Mesenchymal stem cell (in vitro differentiated cells and primary cell): Measurements from ENCODE around the gene TMEM252.

Experiments used
- DNase-seq: peaks from one replicate; pipeline ENCODE4 v3.0.0-alpha.2; 2013
- H2AFZ ChIP-seq: one replicate; pipeline ENCODE4 v1.6.1; 2013; ENCODE audit warnings: low read depth, mild to moderate bottlenecking, control low read depth, inconsistent platforms, low read length, moderate library complexity
- H2AK5ac ChIP-seq: 2 replicates; pipeline ENCODE4 v1.6.1; 2013; ENCODE audit warnings: low read length, moderate library complexity, mild to moderate bottlenecking, inconsistent platforms; ENCODE audit not compliant: severe bottlenecking
- H2BK120ac ChIP-seq: one replicate; pipeline ENCODE4 v1.6.1; 2013; ENCODE audit warnings: low read depth, mild to moderate bottlenecking, inconsistent platforms, low read length, moderate library complexity
- H2BK12ac ChIP-seq, 2 experiments: one replicate each; pipeline ENCODE4 v1.6.1; 2013; ENCODE audit warnings: inconsistent platforms in 2 of 2, low read length in 2 of 2, mild to moderate bottlenecking in 2 of 2, moderate library complexity in 2 of 2, control low read depth in 1 of 2
- H2BK15ac ChIP-seq: one replicate; pipeline ENCODE4 v1.6.1; 2013; ENCODE audit warnings: mild to moderate bottlenecking, low read depth, inconsistent platforms; ENCODE audit not compliant: poor library complexity, severe bottlenecking
- H2BK5ac ChIP-seq: 2 replicates; pipeline ENCODE4 v1.6.1; 2013; ENCODE audit warnings: low read depth, mild to moderate bottlenecking, low read length, control low read depth, inconsistent platforms; ENCODE audit not compliant: poor library complexity, severe bottlenecking
- H3K14ac ChIP-seq, 2 experiments: one replicate each; pipeline ENCODE4 v1.6.1; 2013; ENCODE audit warnings: inconsistent platforms in 2 of 2, low read length in 2 of 2, control low read depth in 1 of 2, mild to moderate bottlenecking in 1 of 2, moderate library complexity in 1 of 2
- H3K18ac ChIP-seq, 2 experiments: one replicate each; pipeline ENCODE4 v1.6.1; 2013; ENCODE audit warnings: inconsistent platforms in 2 of 2, low read length in 2 of 2, control low read depth in 1 of 2, low read depth in 1 of 2, mild to moderate bottlenecking in 1 of 2
- H3K23ac ChIP-seq, 2 experiments: one replicate each; pipeline ENCODE4 v1.6.1; 2013; ENCODE audit warnings: inconsistent platforms in 2 of 2, low read length in 2 of 2, mild to moderate bottlenecking in 2 of 2, moderate library complexity in 2 of 2, control low read depth in 1 of 2
- H3K27ac ChIP-seq: 2 replicates; pipeline ENCODE4 v1.5.1; 2013; ENCODE audit warnings: mild to moderate bottlenecking, moderate library complexity, low read length, control low read depth, inconsistent platforms; ENCODE audit not compliant: poor library complexity, severe bottlenecking
- H3K27me3 ChIP-seq, 2 experiments: 2 replicates each; pipeline versions ENCODE4 v1.6.1 to v1.7.0; 2013; ENCODE audit warnings: low read length in 2 of 2, mild to moderate bottlenecking in 2 of 2, moderate library complexity in 2 of 2, control low read depth in 1 of 2, inconsistent platforms in 1 of 2; ENCODE audit not compliant: control insufficient read depth in 1 of 2, insufficient read depth in 1 of 2
- H3K36me3 ChIP-seq, 2 experiments: 2 replicates each; pipeline versions ENCODE4 v1.6.1 to v1.7.0; 2013; ENCODE audit warnings: low read length in 2 of 2, control low read depth in 1 of 2, inconsistent platforms in 1 of 2, low read depth in 1 of 2, mild to moderate bottlenecking in 1 of 2; ENCODE audit not compliant: insufficient read depth in 2 of 2, control insufficient read depth in 1 of 2
- H3K4ac ChIP-seq, 2 experiments: one replicate each; pipeline ENCODE4 v1.6.1; 2013; ENCODE audit warnings: inconsistent platforms in 2 of 2, low read length in 2 of 2, mild to moderate bottlenecking in 2 of 2, moderate library complexity in 2 of 2, control low read depth in 1 of 2, low read depth in 1 of 2
- H3K4me1 ChIP-seq: 2 replicates; pipeline ENCODE4 v1.6.1; 2013; ENCODE audit warnings: low read depth, low read length, control low read depth; ENCODE audit not compliant: control insufficient read depth, insufficient read depth
- H3K4me2 ChIP-seq: 2 replicates; pipeline ENCODE4 v1.6.1; 2013; ENCODE audit warnings: low read length, mild to moderate bottlenecking, inconsistent platforms; ENCODE audit not compliant: poor library complexity, severe bottlenecking
- H3K4me3 ChIP-seq, 2 experiments: 2 replicates each; pipeline versions ENCODE4 v1.5.1 to v1.7.0; 2013; ENCODE audit warnings: low read length in 2 of 2, mild to moderate bottlenecking in 2 of 2, control low read depth in 1 of 2, low read depth in 1 of 2; ENCODE audit not compliant: insufficient read depth in 1 of 2
- H3K79me1 ChIP-seq: replicated peaks from 2 replicates; pipeline ENCODE4 v1.6.1; 2013; ENCODE audit warnings: mild to moderate bottlenecking, control low read depth, low read length, inconsistent platforms; ENCODE audit not compliant: poor library complexity, severe bottlenecking
- H3K9ac ChIP-seq: 2 replicates; pipeline ENCODE4 v1.7.0; 2013; ENCODE audit warnings: mild to moderate bottlenecking, low read length, moderate library complexity
- H3K9me3 ChIP-seq: 2 replicates; pipeline ENCODE4 v1.7.0; 2013; ENCODE audit warnings: mild to moderate bottlenecking, low read length; ENCODE audit not compliant: control insufficient read depth
- H4K8ac ChIP-seq: one replicate; pipeline ENCODE4 v1.6.1; 2013; ENCODE audit warnings: inconsistent platforms, mild to moderate bottlenecking, low read length, moderate library complexity
- H4K91ac ChIP-seq: one replicate; pipeline ENCODE4 v1.6.1; 2013; ENCODE audit warnings: mild to moderate bottlenecking, low read length, inconsistent platforms
- WGBS: methylation state at CpG from one replicate; pipeline ENCODE4 v1.1.7; 2013; ENCODE audit warnings: mixed read lengths; 5-methylcytosine and 5-hydroxymethylcytosine counted together

Gene TMEM252

GRCh38 chr9:68532131-68532530 is 8.6 kb downstream of the TMEM252 start:
- DNase-seq: no peak
- no peak overlapping the region for H2BK120ac ChIP-seq
- no peaks in the 10 kb centered on the region for H3K36me3 ChIP-seq
- H3K4me1 ChIP-seq: no peaks in the 10 kb centered on the region
- no peak overlapping the region for H3K27ac ChIP-seq
- H3K14ac ChIP-seq: no peak overlapping the region
- H2BK12ac ChIP-seq: no peak overlapping the region
- 93% methylated on average over 4 of the region's 4 CpGs for WGBS
- H3K9me3 ChIP-seq: no peaks in the 10 kb centered on the region
- H3K9ac ChIP-seq: no peak overlapping the region
- H2BK5ac ChIP-seq: no peak overlapping the region
- no peaks in the 10 kb centered on the region for H3K79me1 ChIP-seq
- H3K27me3 ChIP-seq: no peaks in the 10 kb centered on the region
- H3K23ac ChIP-seq: no peak overlapping the region
- no peak overlapping the region for H3K18ac ChIP-seq
- H4K91ac ChIP-seq: no peak overlapping the region
- no peak overlapping the region for H2AK5ac ChIP-seq
- H4K8ac ChIP-seq: no peak overlapping the region
- H3K4me2 ChIP-seq: no peak overlapping the region
- H2BK15ac ChIP-seq: no peak overlapping the region
- no peak overlapping the region for H3K4me3 ChIP-seq
- H3K4ac ChIP-seq: no peak overlapping the region
- no peak overlapping the region for H2AFZ ChIP-seq

- no peak overlapping the region for H2BK5ac ChIP-seq
- H2BK15ac ChIP-seq: no peak overlapping the region
- H3K36me3 ChIP-seq: no peaks in the 10 kb centered on the region
- H3K27ac ChIP-seq: no peak overlapping the region
- no peak overlapping the region for H4K8ac ChIP-seq
- H2AK5ac ChIP-seq: no peak overlapping the region
- H3K4me1 ChIP-seq: no peaks in the 10 kb centered on the region
- peak overlapping the region in 1 of 2 experiments; percentile 70 for H3K23ac ChIP-seq
- H3K9me3 ChIP-seq: no peaks in the 10 kb centered on the region
- no peak overlapping the region for H3K14ac ChIP-seq
- H2BK12ac ChIP-seq: no peak overlapping the region
- no peak overlapping the region for H4K91ac ChIP-seq
- H3K18ac ChIP-seq: no peak overlapping the region
- H3K4me2 ChIP-seq: no peak overlapping the region
- H2BK120ac ChIP-seq: no peak overlapping the region
- peak; percentile 90 for DNase-seq
- H3K27me3 ChIP-seq: no peaks in the 10 kb centered on the region
- WGBS: 7% methylated on average over 7 of the region's 7 CpGs
- no peaks in the 10 kb centered on the region for H3K79me1 ChIP-seq
- H3K9ac ChIP-seq: no peak overlapping the region
- no peak overlapping the region for H2AFZ ChIP-seq
- H3K4ac ChIP-seq: no peak overlapping the region
- no peak overlapping the region for H3K4me3 ChIP-seq
Observed at GRCh38 chr9:68530618-68531017, 10.1 kb downstream of the TMEM252 start.

GRCh38 chr9:68523367-68523936 is 17.2 kb downstream of the TMEM252 start:
- Histone ChIP-seq H3K18ac (no peak overlapping the region), H3K4me2 (no peak overlapping the region), H2AK5ac (no peak overlapping the region), H3K79me1 (no peaks in the 10 kb centered on the region), H3K4me3 (no peak overlapping the region), H2AFZ (no peak overlapping the region), H2BK15ac (no peak overlapping the region), H3K4ac (no peak overlapping the region), H3K9ac (no peak overlapping the region), H3K36me3 (no peaks in the 10 kb centered on the region), H3K27me3 (no peaks in the 10 kb centered on the region), H4K91ac (no peak overlapping the region), H3K4me1 (no peaks in the 10 kb centered on the region), H3K14ac (no peak overlapping the region), H4K8ac (no peak overlapping the region), H3K23ac (no peak overlapping the region), H2BK5ac (no peak overlapping the region), H2BK12ac (no peak overlapping the region), H2BK120ac (no peak overlapping the region), H3K9me3 (no peaks in the 10 kb centered on the region), H3K27ac (no peak overlapping the region)
- WGBS: 100% methylated on average over 3 of the region's 4 CpGs
- DNase-seq: no peak

- no peak overlapping the region for H2AK5ac ChIP-seq
- 78% methylated on average over 3 of the region's 3 CpGs for WGBS
- no peak overlapping the region for H2BK5ac ChIP-seq
- H2BK15ac ChIP-seq: no peak overlapping the region
- H3K9me3 ChIP-seq: no peaks in the 10 kb centered on the region
- no peak overlapping the region for H4K8ac ChIP-seq
- DNase-seq: no peak
- no peak overlapping the region for H3K9ac ChIP-seq
- no peak overlapping the region for H2BK120ac ChIP-seq
- no peak overlapping the region for H4K91ac ChIP-seq
- H3K36me3 ChIP-seq: no peaks in the 10 kb centered on the region
- H2AFZ ChIP-seq: no peak overlapping the region
- H3K27me3 ChIP-seq: no peaks in the 10 kb centered on the region
- H3K4ac ChIP-seq: no peak overlapping the region
- no peak overlapping the region for H3K4me3 ChIP-seq
- no peak overlapping the region for H3K18ac ChIP-seq
- no peak overlapping the region for H3K27ac ChIP-seq
- no peaks in the 10 kb centered on the region for H3K4me1 ChIP-seq
- no peak overlapping the region for H3K23ac ChIP-seq
- H3K4me2 ChIP-seq: no peak overlapping the region
- H2BK12ac ChIP-seq: no peak overlapping the region
- no peak overlapping the region for H3K14ac ChIP-seq
- no peaks in the 10 kb centered on the region for H3K79me1 ChIP-seq
Observed at GRCh38 chr9:68522954-68523353, 17.7 kb downstream of the TMEM252 start.
